Stimulated activated naive CD4-positive, alpha-beta T cell treated with Interleukin-2 at 50 U/mL for 16 hours (primary cell): ENCODE data around the gene PSENEN.

ENCODE experiments used
- DNase-seq: peaks from one replicate; lab custom pipeline; 2025; lab: John Stamatoyannopoulos, UW

Gene PSENEN

GRCh38 chr19:35733180-35734125 lies 12.0 kb upstream of the PSENEN start:
- DNase-seq, result no peak

- no peak for DNase-seq
These were observed 11.2 kb upstream of the PSENEN start for GRCh38 chr19:35734273-35734672.

GRCh38 chr19:35734889-35735288 lies 10.6 kb upstream of the PSENEN start:
- DNase-seq, result no peak

- DNase-seq, result no peak
These were observed 8.3 kb upstream of the PSENEN start for GRCh38 chr19:35736913-35737886.

DNA sequence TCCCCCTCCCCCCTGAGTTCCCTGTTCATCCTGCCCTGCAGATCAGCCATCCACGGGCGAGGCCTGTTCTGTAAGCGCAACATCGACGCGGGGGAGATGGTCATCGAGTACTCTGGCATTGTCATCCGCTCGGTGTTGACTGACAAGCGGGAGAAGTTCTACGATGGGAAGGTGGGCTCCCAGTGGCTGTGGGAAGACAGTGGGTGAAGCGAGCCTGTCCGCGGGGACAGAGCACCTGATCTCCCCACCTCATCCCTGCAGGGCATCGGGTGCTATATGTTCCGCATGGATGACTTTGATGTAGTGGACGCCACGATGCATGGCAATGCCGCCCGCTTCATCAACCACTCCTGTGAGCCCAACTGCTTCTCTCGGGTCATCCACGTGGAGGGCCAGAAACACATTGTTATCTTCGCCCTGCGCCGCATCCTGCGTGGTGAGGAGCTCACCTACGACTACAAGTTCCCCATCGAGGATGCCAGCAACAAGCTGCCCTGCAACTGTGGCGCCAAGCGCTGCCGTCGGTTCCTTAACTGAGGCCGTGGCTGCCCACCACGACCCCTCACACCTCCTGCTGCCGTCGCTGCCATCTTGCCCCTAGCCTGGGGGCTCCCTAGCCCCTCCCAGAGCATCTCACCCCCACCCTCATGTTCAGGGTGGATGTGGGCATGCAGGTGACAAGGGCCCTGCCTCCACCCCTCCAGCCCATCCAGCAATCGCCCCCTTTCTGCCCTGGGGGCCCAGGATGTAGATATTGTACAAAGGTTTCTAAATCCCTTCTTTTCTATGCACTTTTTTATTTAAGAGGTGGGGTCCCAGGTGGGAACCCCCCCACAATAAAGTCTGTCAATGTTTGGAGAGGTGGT lies 7.2 kb upstream of the PSENEN start:
- no peak for DNase-seq

- DNase-seq, result no peak
These were observed 6.6 kb upstream of the PSENEN start for GRCh38 chr19:35738887-35739229.

DNA sequence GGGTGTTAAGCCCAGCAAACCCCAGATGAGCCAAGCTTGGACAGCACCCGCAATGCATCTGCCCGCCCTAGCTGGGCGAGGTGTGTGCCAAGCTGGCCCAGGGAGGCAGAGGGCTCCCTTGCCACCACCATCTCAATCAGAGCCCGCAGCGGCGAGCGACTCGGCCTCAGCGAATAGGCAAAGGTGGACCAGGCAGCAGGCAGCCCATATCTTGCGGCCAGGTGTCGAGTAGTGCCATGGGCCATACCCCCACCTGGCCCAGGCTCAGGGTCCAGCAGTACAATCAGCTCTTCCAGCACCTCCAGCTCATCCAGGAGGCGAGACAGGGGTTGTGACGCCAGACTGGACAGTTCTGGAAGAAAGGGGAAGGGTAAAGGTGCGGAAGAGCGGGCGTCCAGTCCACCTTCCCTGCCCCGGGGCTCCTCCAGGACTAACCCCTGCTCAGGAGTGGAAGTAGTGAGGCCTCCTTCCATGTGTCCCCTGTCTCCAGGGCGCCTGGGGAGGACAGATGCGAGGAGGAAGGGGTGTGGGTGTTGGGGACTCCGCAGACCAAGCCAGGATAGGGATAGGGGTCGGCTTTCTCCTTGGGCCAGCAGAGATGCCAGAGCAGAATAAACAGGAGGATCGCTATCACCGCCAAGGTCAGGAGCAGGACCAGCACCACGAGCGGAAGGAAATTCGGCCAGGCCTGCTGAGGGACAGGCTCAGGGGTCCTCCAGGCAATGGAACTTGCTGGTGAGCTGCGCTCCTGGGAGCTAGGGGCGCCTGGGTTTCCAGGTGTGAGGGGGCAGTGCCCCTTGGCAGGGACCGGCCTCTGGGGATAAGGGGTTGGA lies 6.0 kb upstream of the PSENEN start:
- DNase-seq, result no peak

- DNase-seq, result peak; percentile 58
These were observed 5.4 kb upstream of the PSENEN start for GRCh38 chr19:35740108-35740422.

GRCh38 chr19:35740423-35741202 lies 4.8 kb upstream of the PSENEN start:
- peak; percentile 96 for DNase-seq

- no peak for DNase-seq
These were observed 4.3 kb upstream of the PSENEN start for GRCh38 chr19:35741203-35741515.

GRCh38 chr19:35742121-35742724 lies 3.2 kb upstream of the PSENEN start, which contains the start of gene IGFLR1:
TSS of gene IGFLR1 (minus strand) at chr19:35742452. CDS start at chr19:35741180, 1,272 bp downstream.
- DNase-seq, result peak; percentile 76

GRCh38 chr19:35743640-35744429 lies 1.6 kb upstream of the PSENEN start:
- no peak for DNase-seq

GRCh38 chr19:35744430-35745327 lies 772 bp upstream of the PSENEN start:
- DNase-seq, result peak; percentile 91

- DNase-seq, result no peak
These were observed 624 bp downstream of the PSENEN start for GRCh38 chr19:35746087-35746462.

DNA sequence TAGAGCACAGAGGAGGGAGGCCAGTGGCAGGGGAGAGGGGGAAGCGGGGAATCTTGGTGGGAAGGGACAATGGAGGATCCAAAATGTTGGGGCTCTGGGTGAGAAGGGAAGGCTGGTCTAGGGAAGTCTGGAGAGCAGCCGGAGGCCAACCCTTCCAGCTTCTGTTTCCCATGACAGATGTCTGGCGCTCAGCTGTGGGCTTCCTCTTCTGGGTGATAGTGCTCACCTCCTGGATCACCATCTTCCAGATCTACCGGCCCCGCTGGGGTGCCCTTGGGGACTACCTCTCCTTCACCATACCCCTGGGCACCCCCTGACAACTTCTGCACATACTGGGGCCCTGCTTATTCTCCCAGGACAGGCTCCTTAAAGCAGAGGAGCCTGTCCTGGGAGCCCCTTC lies 1.1 kb downstream of the PSENEN start:
- DNase-seq, result no peak

GRCh38 chr19:35748106-35749020 lies 2.9 kb downstream of the PSENEN start, which contains the start of gene LIN37:
TSS of gene LIN37 (plus strand) at chr19:35748576. CDS start at chr19:35748725, 149 bp downstream.
- DNase-seq, result peak; percentile 99

- DNase-seq, result no peak
These were observed 4.7 kb downstream of the PSENEN start for GRCh38 chr19:35750167-35750566.
